Measurements from ENCODE around the gene RBP2.

RBP2 gene

GRCh38 chr3:139465636-139466035, 10.7 kb downstream of the RBP2 start:
- Histone ChIP-seq H2BK120ac (ENCODE audit: low read depth, low read length) (no peak overlapping the region), H3K9ac (ENCODE audit: low read depth, low read length, poor library complexity) (no peak overlapping the region), H3K4ac (ENCODE audit: low read length) (no peak overlapping the region), H3K14ac (ENCODE audit: low read length) (no peak overlapping the region), H3K9me3 (replicated peaks in 1 of 2; ENCODE audit: control insufficient read depth in 2 of 2, insufficient read depth in 1 of 2, low read depth in 1 of 2, low read length in 2 of 2) (no peaks in the 10 kb centered on the region), H3K27ac (replicated peaks; ENCODE audit: low read length) (no peak overlapping the region), H3K18ac (ENCODE audit: low read length) (no peak overlapping the region), H3K4me2 (ENCODE audit: insufficient read depth, low read length, poor library complexity, severe bottlenecking) (no peak overlapping the region), H2AFZ (ENCODE audit: low read length) (no peak overlapping the region), H3K36me3 (replicated peaks in 1 of 2; ENCODE audit: control insufficient read depth in 2 of 2, insufficient read depth in 2 of 2, low read length in 2 of 2) (no peaks in the 10 kb centered on the region), H2AK5ac (ENCODE audit: low read depth, low read length) (no peak overlapping the region), H3K4me3 (ENCODE audit: low read length in 2 of 2) (no peak overlapping the region), H2BK15ac (ENCODE audit: low read length) (no peak overlapping the region), H2BK12ac (ENCODE audit: low read length) (no peak overlapping the region), H4K91ac (ENCODE audit: low read depth, low read length, poor library complexity) (no peak overlapping the region), H2BK5ac (ENCODE audit: low read length) (no peak overlapping the region), H3K4me1 (ENCODE audit: control insufficient read depth in 2 of 2, insufficient read depth in 1 of 2, low read depth in 1 of 2, low read length in 2 of 2) (peaks cover 0 to 1% of the 10 kb centered on the region in 2 donors), H4K8ac (ENCODE audit: low read depth, low read length) (no peak overlapping the region), H3K79me1 (ENCODE audit: low read depth, low read length) (peaks cover under 1% of the 10 kb centered on the region), H3K27me3 (ENCODE audit: control insufficient read depth in 3 of 3, insufficient read depth in 3 of 3, low read depth in 1 of 3, low read length in 3 of 3) (no peaks in the 10 kb centered on the region), H3K23ac (ENCODE audit: low read depth, low read length, poor library complexity) (no peak overlapping the region)
- DNase-seq (ENCODE audit: low spot score), result no peak
- WGBS, 2 donors (ENCODE audit: extremely low coverage in 2 of 2, insufficient read length in 2 of 2, insufficient replicate concordance in 1 of 2), result no CpG with 5 or more reads among the region's 7 CpGs

- H3K36me3 ChIP-seq (replicated peaks in 1 of 2; ENCODE audit: control insufficient read depth in 2 of 2, insufficient read depth in 2 of 2, low read length in 2 of 2), result no peaks in the 10 kb centered on the region
- H3K79me1 ChIP-seq (ENCODE audit: low read depth, low read length), result peaks cover 2% of the 10 kb centered on the region
- no peak overlapping the region for H3K9ac ChIP-seq (ENCODE audit: low read depth, low read length, poor library complexity)
- H4K8ac ChIP-seq (ENCODE audit: low read depth, low read length), result no peak overlapping the region
- no peak overlapping the region for H3K23ac ChIP-seq (ENCODE audit: low read depth, low read length, poor library complexity)
- DNase-seq (ENCODE audit: low spot score), result no peak
- no peak overlapping the region for H3K4me3 ChIP-seq (ENCODE audit: low read length in 2 of 2)
- no peak overlapping the region for H2AFZ ChIP-seq (ENCODE audit: low read length)
- H2AK5ac ChIP-seq (ENCODE audit: low read depth, low read length), result no peak overlapping the region
- H3K27ac ChIP-seq (replicated peaks; ENCODE audit: low read length), result no peak overlapping the region
- H2BK15ac ChIP-seq (ENCODE audit: low read length), result no peak overlapping the region
- no peaks in the 10 kb centered on the region for H3K9me3 ChIP-seq (replicated peaks in 1 of 2; ENCODE audit: control insufficient read depth in 2 of 2, insufficient read depth in 1 of 2, low read depth in 1 of 2, low read length in 2 of 2)
- H3K18ac ChIP-seq (ENCODE audit: low read length), result no peak overlapping the region
- H2BK5ac ChIP-seq (ENCODE audit: low read length), result no peak overlapping the region
- no CpG with 5 or more reads among the region's 3 CpGs for WGBS, 2 donors (ENCODE audit: extremely low coverage in 2 of 2, insufficient read length in 2 of 2, insufficient replicate concordance in 1 of 2)
- H3K27me3 ChIP-seq (ENCODE audit: control insufficient read depth in 3 of 3, insufficient read depth in 3 of 3, low read depth in 1 of 3, low read length in 3 of 3), result no peaks in the 10 kb centered on the region
- H3K4ac ChIP-seq (ENCODE audit: low read length), result no peak overlapping the region
- H3K4me1 ChIP-seq (ENCODE audit: control insufficient read depth in 2 of 2, insufficient read depth in 1 of 2, low read depth in 1 of 2, low read length in 2 of 2), result peaks cover 0 to 1% of the 10 kb centered on the region in 2 donors
- H3K4me2 ChIP-seq (ENCODE audit: insufficient read depth, low read length, poor library complexity, severe bottlenecking), result no peak overlapping the region
- H3K14ac ChIP-seq (ENCODE audit: low read length), result no peak overlapping the region
- no peak overlapping the region for H4K91ac ChIP-seq (ENCODE audit: low read depth, low read length, poor library complexity)
- H2BK120ac ChIP-seq (ENCODE audit: low read depth, low read length), result no peak overlapping the region
- no peak overlapping the region for H2BK12ac ChIP-seq (ENCODE audit: low read length)
These were observed 12.8 kb downstream of the RBP2 start for GRCh38 chr3:139463466-139463865.

- Histone ChIP-seq H3K4me2 (ENCODE audit: insufficient read depth, low read length, poor library complexity, severe bottlenecking) (no peak overlapping the region), H3K36me3 (replicated peaks in 1 of 2; ENCODE audit: control insufficient read depth in 2 of 2, insufficient read depth in 2 of 2, low read length in 2 of 2) (no peaks in the 10 kb centered on the region), H2BK12ac (ENCODE audit: low read length) (no peak overlapping the region), H3K4me3 (ENCODE audit: low read length in 2 of 2) (no peak overlapping the region), H2BK120ac (ENCODE audit: low read depth, low read length) (no peak overlapping the region), H3K9ac (ENCODE audit: low read depth, low read length, poor library complexity) (no peak overlapping the region), H2AK5ac (ENCODE audit: low read depth, low read length) (no peak overlapping the region), H3K4me1 (ENCODE audit: control insufficient read depth in 2 of 2, insufficient read depth in 1 of 2, low read depth in 1 of 2, low read length in 2 of 2) (peaks cover 0 to 1% of the 10 kb centered on the region in 2 donors), H2BK5ac (ENCODE audit: low read length) (no peak overlapping the region), H2BK15ac (ENCODE audit: low read length) (no peak overlapping the region), H3K18ac (ENCODE audit: low read length) (no peak overlapping the region), H4K91ac (ENCODE audit: low read depth, low read length, poor library complexity) (no peak overlapping the region), H3K4ac (ENCODE audit: low read length) (no peak overlapping the region), H3K23ac (ENCODE audit: low read depth, low read length, poor library complexity) (no peak overlapping the region), H3K9me3 (replicated peaks in 1 of 2; ENCODE audit: control insufficient read depth in 2 of 2, insufficient read depth in 1 of 2, low read depth in 1 of 2, low read length in 2 of 2) (no peaks in the 10 kb centered on the region), H3K27ac (replicated peaks; ENCODE audit: low read length) (no peak overlapping the region), H3K27me3 (ENCODE audit: control insufficient read depth in 3 of 3, insufficient read depth in 3 of 3, low read depth in 1 of 3, low read length in 3 of 3) (no peaks in the 10 kb centered on the region), H4K8ac (ENCODE audit: low read depth, low read length) (no peak overlapping the region), H2AFZ (ENCODE audit: low read length) (no peak overlapping the region), H3K79me1 (ENCODE audit: low read depth, low read length) (peaks cover 2% of the 10 kb centered on the region), H3K14ac (ENCODE audit: low read length) (no peak overlapping the region)
- no CpG with 5 or more reads among the region's 2 CpGs for WGBS, 2 donors (ENCODE audit: extremely low coverage in 2 of 2, insufficient read length in 2 of 2, insufficient replicate concordance in 1 of 2)
- DNase-seq (ENCODE audit: low spot score), result no peak
These were observed 15.8 kb downstream of the RBP2 start for GRCh38 chr3:139460529-139460928.

GRCh38 chr3:139460076-139460475, 16.2 kb downstream of the RBP2 start:
- Histone ChIP-seq H3K14ac (ENCODE audit: low read length) (no peak overlapping the region), H3K23ac (ENCODE audit: low read depth, low read length, poor library complexity) (no peak overlapping the region), H2AFZ (ENCODE audit: low read length) (no peak overlapping the region), H3K4ac (ENCODE audit: low read length) (no peak overlapping the region), H3K4me3 (ENCODE audit: low read length in 2 of 2) (no peak overlapping the region), H3K27ac (replicated peaks; ENCODE audit: low read length) (no peak overlapping the region), H3K27me3 (ENCODE audit: control insufficient read depth in 3 of 3, insufficient read depth in 3 of 3, low read depth in 1 of 3, low read length in 3 of 3) (no peaks in the 10 kb centered on the region), H2BK5ac (ENCODE audit: low read length) (no peak overlapping the region), H3K18ac (ENCODE audit: low read length) (no peak overlapping the region), H2BK12ac (ENCODE audit: low read length) (no peak overlapping the region), H3K36me3 (replicated peaks in 1 of 2; ENCODE audit: control insufficient read depth in 2 of 2, insufficient read depth in 2 of 2, low read length in 2 of 2) (no peaks in the 10 kb centered on the region), H3K4me1 (ENCODE audit: control insufficient read depth in 2 of 2, insufficient read depth in 1 of 2, low read depth in 1 of 2, low read length in 2 of 2) (peaks cover 0 to 1% of the 10 kb centered on the region in 2 donors), H4K8ac (ENCODE audit: low read depth, low read length) (no peak overlapping the region), H4K91ac (ENCODE audit: low read depth, low read length, poor library complexity) (no peak overlapping the region), H3K4me2 (ENCODE audit: insufficient read depth, low read length, poor library complexity, severe bottlenecking) (no peak overlapping the region), H3K79me1 (ENCODE audit: low read depth, low read length) (peaks cover 2% of the 10 kb centered on the region), H3K9ac (ENCODE audit: low read depth, low read length, poor library complexity) (no peak overlapping the region), H2BK15ac (ENCODE audit: low read length) (no peak overlapping the region), H2AK5ac (ENCODE audit: low read depth, low read length) (no peak overlapping the region), H2BK120ac (ENCODE audit: low read depth, low read length) (no peak overlapping the region), H3K9me3 (replicated peaks in 1 of 2; ENCODE audit: control insufficient read depth in 2 of 2, insufficient read depth in 1 of 2, low read depth in 1 of 2, low read length in 2 of 2) (no peaks in the 10 kb centered on the region)
- no peak for DNase-seq (ENCODE audit: low spot score)
